ENCODE measurements around the gene MBNL1.

Gene MBNL1

GRCh38 chr3:152271501-152272236, 2.9 kb downstream of the MBNL1 start:
- DNase-seq (ENCODE audit: extremely low read depth in 1 of 2, low read depth in 1 of 2), result no peak

- DNase-seq (ENCODE audit: extremely low read depth in 1 of 2, low read depth in 1 of 2), result no peak
Measured at GRCh38 chr3:152272771-152273242, 4.1 kb downstream of the MBNL1 start.

- DNase-seq (ENCODE audit: extremely low read depth in 1 of 2, low read depth in 1 of 2), result no peak
Measured at GRCh38 chr3:152276681-152277080, 8.0 kb downstream of the MBNL1 start.

GRCh38 chr3:152277198-152277597, 8.5 kb downstream of the MBNL1 start:
- no peak for DNase-seq (ENCODE audit: extremely low read depth in 1 of 2, low read depth in 1 of 2)

DNA sequence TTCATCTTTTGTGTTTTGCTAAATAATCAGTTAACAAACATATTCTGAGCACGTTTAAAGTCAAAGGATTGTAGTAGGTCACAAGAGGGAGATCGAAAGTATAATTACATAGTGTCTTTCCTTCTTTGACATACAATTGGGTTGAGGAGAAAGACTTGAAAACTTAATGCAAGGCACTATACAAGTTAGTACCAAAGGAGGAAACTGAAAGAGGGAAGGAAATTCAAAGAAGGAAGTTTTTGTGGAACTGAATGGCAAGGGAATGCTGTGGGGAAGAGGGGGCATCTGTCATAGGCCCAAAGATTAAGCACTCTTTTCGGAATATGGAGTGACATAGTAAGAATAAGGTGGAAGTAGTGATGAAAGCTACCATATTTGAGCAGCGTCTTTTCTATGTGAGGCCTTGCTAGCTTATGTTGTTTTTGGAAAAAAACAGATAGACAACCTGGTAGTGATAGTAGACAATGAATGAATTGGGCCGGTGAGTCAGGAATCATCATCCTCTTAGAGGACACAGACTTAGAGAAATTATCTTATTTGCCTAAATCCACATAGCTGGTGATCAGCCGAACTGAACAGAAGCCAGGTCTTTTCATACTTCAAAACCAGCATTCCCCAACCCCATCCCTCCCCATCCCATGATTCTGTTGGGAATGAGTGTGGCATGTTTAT, 10.2 kb downstream of the MBNL1 start:
- no peak for DNase-seq (ENCODE audit: extremely low read depth in 1 of 2, low read depth in 1 of 2)

GRCh38 chr3:152279479-152279878, 10.8 kb downstream of the MBNL1 start:
- no peak for DNase-seq (ENCODE audit: extremely low read depth in 1 of 2, low read depth in 1 of 2)

DNA sequence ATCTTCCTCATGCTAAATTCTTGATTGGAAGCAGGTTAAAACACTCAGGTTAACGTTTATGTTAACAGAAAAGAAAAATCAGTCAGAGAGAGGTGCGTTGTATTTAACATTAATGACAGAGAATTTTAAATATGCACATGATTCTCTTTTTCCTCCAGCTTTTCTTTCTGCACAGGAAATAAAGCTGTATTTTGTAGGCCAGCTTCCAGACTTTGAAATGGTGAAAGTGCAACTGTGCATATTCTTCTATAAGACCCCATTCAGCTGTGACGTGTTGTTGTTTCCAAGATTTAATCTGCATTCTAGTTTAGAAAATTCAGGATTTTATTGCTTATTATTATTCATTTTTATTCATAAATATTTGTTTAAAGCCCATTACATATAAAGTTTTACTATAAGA, 11.8 kb downstream of the MBNL1 start:
- DNase-seq (ENCODE audit: extremely low read depth in 1 of 2, low read depth in 1 of 2), result no peak

- no peak for DNase-seq (ENCODE audit: extremely low read depth in 1 of 2, low read depth in 1 of 2)
Measured at GRCh38 chr3:152281133-152281713, 12.5 kb downstream of the MBNL1 start.

DNA sequence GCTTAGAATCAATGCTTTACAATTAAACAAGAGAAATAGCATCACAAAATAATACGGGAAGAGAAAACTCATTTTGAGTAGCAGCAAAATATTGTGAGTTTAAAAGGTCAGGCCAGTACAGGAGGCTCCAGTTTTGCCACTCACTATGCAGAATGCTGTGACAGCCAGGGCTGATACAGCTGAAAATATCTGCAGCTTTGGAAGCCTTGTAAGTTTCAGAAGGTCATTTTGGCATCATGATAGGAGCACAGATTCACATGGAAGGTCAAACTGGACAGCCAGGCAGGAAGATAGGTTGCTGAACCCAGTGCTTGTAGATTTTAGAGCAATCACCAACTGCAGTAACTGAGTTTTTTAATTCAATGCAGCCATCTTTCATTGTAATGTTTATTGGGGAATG, 14.1 kb downstream of the MBNL1 start:
- DNase-seq (ENCODE audit: extremely low read depth in 1 of 2, low read depth in 1 of 2), result no peak

DNA sequence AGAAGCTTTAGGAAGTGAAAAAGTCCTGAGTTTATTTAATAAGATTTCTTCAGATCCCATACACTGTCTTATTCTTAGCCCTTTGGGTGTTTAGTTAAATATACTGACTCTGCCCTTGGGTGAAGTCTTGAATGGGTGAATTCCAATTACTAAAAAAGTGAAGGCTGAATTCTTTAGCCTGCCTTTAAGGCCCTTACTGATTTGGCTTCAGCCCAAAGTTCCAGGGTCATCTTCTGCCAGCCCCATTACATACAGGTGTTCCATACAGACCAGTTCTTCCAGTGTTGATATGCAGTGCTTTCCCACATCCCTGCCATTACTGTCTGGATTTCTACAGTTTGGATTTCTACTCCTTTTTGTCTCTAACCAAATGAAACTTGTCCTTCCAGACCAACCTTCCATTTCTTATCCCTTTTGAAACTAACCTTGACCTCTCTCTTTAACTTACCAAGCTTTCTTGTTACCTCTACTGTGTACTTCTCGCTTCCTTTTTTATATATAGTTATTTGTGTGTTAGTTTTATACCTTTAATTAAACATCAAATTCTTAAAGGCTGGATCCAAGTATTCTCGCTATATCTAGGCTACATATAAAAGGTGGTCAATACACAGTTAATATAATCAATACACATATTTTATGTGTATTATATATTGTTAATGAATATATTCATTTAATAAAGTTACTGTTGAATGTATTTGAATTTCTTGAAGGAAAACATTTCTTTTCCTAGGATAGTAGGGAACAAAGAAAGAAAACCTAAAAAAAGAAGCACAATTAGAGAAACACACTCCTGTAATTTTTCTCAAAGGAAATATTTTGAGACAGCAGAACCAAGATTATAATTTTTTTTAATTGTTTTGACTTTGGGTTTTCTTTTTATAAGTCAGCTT, 15.0 kb downstream of the MBNL1 start:
- DNase-seq (ENCODE audit: extremely low read depth in 1 of 2, low read depth in 1 of 2), result no peak

GRCh38 chr3:152284906-152285305, 16.2 kb downstream of the MBNL1 start:
- DNase-seq (ENCODE audit: extremely low read depth in 1 of 2, low read depth in 1 of 2), result no peak

DNA sequence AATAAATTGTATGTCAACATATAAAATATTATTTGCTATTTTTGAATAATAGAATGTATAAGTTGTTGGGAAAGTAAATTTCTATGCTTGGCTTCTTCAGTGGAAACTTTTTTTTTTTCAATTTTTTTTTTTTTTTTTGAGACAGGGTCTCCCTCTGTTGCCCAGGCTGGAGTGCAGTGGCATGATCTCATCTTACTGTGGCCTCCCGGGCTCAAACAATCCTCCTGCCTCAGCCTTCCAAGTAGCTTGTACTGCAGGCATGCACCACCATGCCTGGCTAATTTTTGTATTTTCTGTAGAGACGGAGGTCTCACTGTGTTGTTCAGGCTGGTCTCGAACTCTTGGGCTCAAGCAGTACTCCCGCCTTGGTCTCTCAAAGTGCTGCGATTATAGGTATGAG, 16.8 kb downstream of the MBNL1 start:
- DNase-seq (ENCODE audit: extremely low read depth in 1 of 2, low read depth in 1 of 2), result no peak

DNA sequence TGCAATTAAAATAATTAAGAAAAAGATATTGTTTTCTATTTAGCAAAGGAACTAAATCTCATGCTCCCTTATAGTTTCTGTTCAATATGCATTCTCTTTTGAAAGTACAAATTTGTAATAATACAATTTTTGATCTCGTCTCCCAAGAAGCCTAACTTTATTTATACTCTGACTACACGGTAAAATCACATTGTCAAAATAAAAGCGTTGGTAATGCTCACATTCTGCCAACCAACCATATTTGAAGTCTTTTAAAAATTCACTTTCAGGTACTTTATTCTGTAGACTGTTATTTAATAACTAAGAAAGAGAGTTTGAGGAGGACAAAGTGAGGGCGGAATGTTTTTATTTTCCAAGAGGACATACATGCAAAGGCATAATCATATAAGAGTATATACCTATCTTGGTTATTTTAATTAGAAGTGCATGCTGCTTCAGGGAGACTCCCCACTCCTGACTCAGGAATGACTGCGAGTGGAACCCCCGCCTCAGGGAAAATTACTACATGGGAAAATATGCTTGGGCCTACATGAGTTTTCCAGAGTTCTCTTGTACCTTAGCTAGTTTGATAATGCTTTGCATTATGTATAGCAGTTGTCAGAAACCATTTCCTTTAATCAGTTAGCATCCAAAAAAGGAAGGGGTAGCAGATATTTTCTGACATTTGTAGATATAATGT, 19.3 kb downstream of the MBNL1 start:
- no peak for DNase-seq (ENCODE audit: extremely low read depth in 1 of 2, low read depth in 1 of 2)

- DNase-seq (ENCODE audit: extremely low read depth in 1 of 2, low read depth in 1 of 2), result no peak
Measured at GRCh38 chr3:152288681-152289080, 20.0 kb downstream of the MBNL1 start.

GRCh38 chr3:152289708-152290107, 21.0 kb downstream of the MBNL1 start:
- DNase-seq (ENCODE audit: extremely low read depth in 1 of 2, low read depth in 1 of 2), result no peak

GRCh38 chr3:152290374-152290773, 21.6 kb downstream of the MBNL1 start:
- DNase-seq (ENCODE audit: extremely low read depth in 1 of 2, low read depth in 1 of 2), result no peak

GRCh38 chr3:152291238-152291637, 22.5 kb downstream of the MBNL1 start:
- no peak for DNase-seq (ENCODE audit: extremely low read depth in 1 of 2, low read depth in 1 of 2)

GRCh38 chr3:152291649-152292066, 22.9 kb downstream of the MBNL1 start:
- DNase-seq (ENCODE audit: extremely low read depth in 1 of 2, low read depth in 1 of 2), result no peak

DNA sequence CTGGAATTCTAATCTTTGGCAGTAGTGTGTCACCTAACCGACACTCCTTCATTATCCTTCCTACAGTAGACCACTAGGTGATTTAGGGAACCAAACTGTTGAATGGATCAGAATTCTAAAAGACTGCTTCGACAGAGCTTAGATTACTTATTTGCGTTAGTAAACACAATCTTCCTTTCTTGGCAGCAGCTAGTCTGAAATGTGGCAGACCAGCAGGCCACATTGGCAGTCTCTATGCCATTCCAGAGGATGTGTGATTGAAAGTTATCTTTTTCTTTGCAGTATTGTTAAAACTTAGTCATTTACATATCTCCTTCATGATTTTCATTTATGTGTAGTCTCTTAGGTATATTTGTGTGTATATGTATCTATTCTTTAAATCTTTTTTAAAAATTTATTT, 23.6 kb downstream of the MBNL1 start:
- DNase-seq (ENCODE audit: extremely low read depth in 1 of 2, low read depth in 1 of 2), result no peak

DNA sequence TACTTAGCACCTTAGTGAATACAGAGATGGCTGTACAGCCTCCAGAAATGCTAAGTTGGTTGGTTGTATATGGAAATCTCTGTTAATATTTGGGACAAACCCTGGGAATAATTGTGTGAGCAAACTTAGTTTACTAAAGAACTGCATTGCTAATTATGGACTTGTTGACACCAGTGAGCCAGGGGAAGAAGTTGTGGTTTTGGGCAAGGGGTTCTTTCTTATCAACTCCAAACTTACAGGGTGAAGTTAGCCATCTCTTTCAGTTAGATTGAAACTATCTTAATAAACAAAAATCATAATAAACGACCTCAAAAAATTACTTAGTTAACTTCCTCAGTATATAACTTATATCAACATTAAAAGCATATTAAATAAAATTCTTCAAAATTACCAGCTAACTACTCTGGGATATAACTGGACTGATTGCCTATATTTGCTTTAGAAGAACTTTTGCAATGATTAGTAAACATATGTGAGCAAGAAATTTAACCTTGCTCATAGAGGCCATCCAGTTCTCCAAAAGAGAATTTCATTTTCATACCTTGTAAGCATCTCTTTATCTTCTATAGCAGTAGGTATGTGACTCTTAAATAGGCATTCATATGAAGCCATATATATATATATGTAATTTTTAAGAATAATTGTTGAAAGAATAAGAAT, 24.7 kb downstream of the MBNL1 start:
- DNase-seq (ENCODE audit: extremely low read depth in 1 of 2, low read depth in 1 of 2), result no peak

Measured in stimulated activated CD8-positive, alpha-beta memory T cell treated with anti-CD3 and anti-CD28 coated beads, Interleukin-7, amount 100 ng/mL, for 48 hours (primary cell).